Measurements from ENCODE around the gene SKIL. TPM values are rescaled to one million over a fixed set of nuclear protein-coding genes. Genes with fewer than 3 reads are reported as not detected.

Gene SKIL
- total and polyA plus RNA-seq, 4 donors, result 23.1 to 99.0 (median 44.8) TPM

- DNase-seq (ENCODE audit: low read depth in 4 of 6, low spot score in 6 of 6), result no peak
- 100% methylated on average over 1 of the region's 4 CpGs for whole genome bisulfite sequencing (ENCODE audit: insufficient coverage)
- Histone ChIP-seq H3K27me3 (ENCODE audit: control insufficient read depth, insufficient read depth, low read length) (no peaks in the 10 kb centered on the region), H3K36me3 (ENCODE audit: control insufficient read depth, insufficient read depth, low read length) (no peaks in the 10 kb centered on the region), H3K4me1 (ENCODE audit: control insufficient read depth, insufficient read depth, low read length) (peaks cover 7% of the 10 kb centered on the region), H3K4me3 (ENCODE audit: low read depth, low read length) (no peak overlapping the region), H3K27ac (ENCODE audit: low read depth, low read length) (no peak overlapping the region), H3K9me3 (ENCODE audit: control insufficient read depth, insufficient read depth, low read length) (no peaks in the 10 kb centered on the region)
These were observed 83.9 kb downstream of the SKIL start for GRCh38 chr3:170441412-170441811.

GRCh38 chr3:170442947-170443346 lies 85.4 kb downstream of the SKIL start:
- Histone ChIP-seq H3K9me3 (ENCODE audit: control insufficient read depth, insufficient read depth, low read length) (no peaks in the 10 kb centered on the region), H3K27ac (ENCODE audit: low read depth, low read length) (no peak overlapping the region), H3K36me3 (ENCODE audit: control insufficient read depth, insufficient read depth, low read length) (no peaks in the 10 kb centered on the region), H3K4me3 (ENCODE audit: low read depth, low read length) (no peak overlapping the region), H3K27me3 (ENCODE audit: control insufficient read depth, insufficient read depth, low read length) (no peaks in the 10 kb centered on the region), H3K4me1 (ENCODE audit: control insufficient read depth, insufficient read depth, low read length) (peaks cover 4% of the 10 kb centered on the region)
- DNase-seq (ENCODE audit: low read depth in 4 of 6, low spot score in 6 of 6), result no peak

- Histone ChIP-seq H3K27ac (ENCODE audit: low read depth, low read length) (no peak overlapping the region), H3K4me3 (ENCODE audit: low read depth, low read length) (no peak overlapping the region), H3K27me3 (ENCODE audit: control insufficient read depth, insufficient read depth, low read length) (no peaks in the 10 kb centered on the region), H3K9me3 (ENCODE audit: control insufficient read depth, insufficient read depth, low read length) (no peaks in the 10 kb centered on the region), H3K36me3 (ENCODE audit: control insufficient read depth, insufficient read depth, low read length) (no peaks in the 10 kb centered on the region), H3K4me1 (ENCODE audit: control insufficient read depth, insufficient read depth, low read length) (peaks cover under 1% of the 10 kb centered on the region)
- DNase-seq (ENCODE audit: low read depth in 4 of 6, low spot score in 6 of 6), result peak in 1 of 6 donors; percentile 17
These were observed 85.9 kb downstream of the SKIL start for GRCh38 chr3:170443457-170443856.

Other genes starting within 250 kb of the SKIL start
- 10 to 100 TPM; 28.7 to 54.6 TPM for gene PHC3, start 176.0 kb upstream of the SKIL start, total RNA-seq
- 10 to 100 TPM; 15.4 to 17.7 TPM for gene PHC3, start 176.0 kb upstream of the SKIL start, polyA plus RNA-seq (ENCODE audit: insufficient read length in 2 of 2)
- 10 to 100 TPM; 41.8 to 71.5 TPM for gene PRKCI, start 135.3 kb upstream of the SKIL start, total RNA-seq
- 10 to 100 TPM; 41.9 to 43.0 TPM for gene PRKCI, start 135.3 kb upstream of the SKIL start, polyA plus RNA-seq (ENCODE audit: insufficient read length in 2 of 2)
- 100 to 1,000 TPM; 328 to 413 TPM for gene CLDN11, start 61.2 kb downstream of the SKIL start, total RNA-seq
- 100 to 1,000 TPM; 425 to 479 TPM for gene CLDN11, start 61.2 kb downstream of the SKIL start, polyA plus RNA-seq (ENCODE audit: insufficient read length in 2 of 2)
- 10 to 100 TPM in 1 of 2 donors, 1 to 10 TPM in 1; 8.2 to 48.9 TPM for gene SLC7A14, start 228.4 kb downstream of the SKIL start, total RNA-seq
- gene SLC7A14, start 228.4 kb downstream of the SKIL start, polyA plus RNA-seq (ENCODE audit: insufficient read length in 2 of 2), result 10 to 100 TPM; 14.6 to 17.0 TPM

Measured in spinal cord (tissue), 10 donors.